SIG-M5 treated with dmso at 0.1 percent for 504 hours (cell line): Measurements from ENCODE around the gene CYP27B1.
"Not testable (repeated sequence)": the region's sequence is repeated elsewhere in the genome, so short reads cannot be mapped to it uniquely, and the experiment has no call there.

ENCODE experiments used
- DNase-seq: peaks from one replicate; lab custom pipeline; 2025; ENCODE audit not compliant: unreplicated experiment; lab: John Stamatoyannopoulos, UW

CYP27B1 gene

GRCh38 chr12:57723630-57723962 is 43.3 kb downstream of the CYP27B1 start:
- no peak for DNase-seq

GRCh38 chr12:57722716-57723629 is 43.9 kb downstream of the CYP27B1 start:
- no peak for DNase-seq

- DNase-seq: not testable (repeated sequence)
Observed at GRCh38 chr12:57721846-57722608, 44.9 kb downstream of the CYP27B1 start.

- no peak for DNase-seq
Observed at GRCh38 chr12:57720606-57721595, 46.0 kb downstream of the CYP27B1 start.

GRCh38 chr12:57719777-57720605 is 46.9 kb downstream of the CYP27B1 start:
- DNase-seq: no peak

- no peak for DNase-seq
Observed at GRCh38 chr12:57718641-57719528, 48.0 kb downstream of the CYP27B1 start.

GRCh38 chr12:57717846-57718640 is 48.8 kb downstream of the CYP27B1 start:
- no peak for DNase-seq

- DNase-seq: no peak
Observed at GRCh38 chr12:57717131-57717530, 49.7 kb downstream of the CYP27B1 start.

- DNase-seq: no peak
Observed at GRCh38 chr12:57716305-57716704, 50.6 kb downstream of the CYP27B1 start.

GRCh38 chr12:57715786-57716185 is 51.1 kb downstream of the CYP27B1 start:
- DNase-seq: no peak

- DNase-seq: not testable (repeated sequence)
Observed at GRCh38 chr12:57715036-57715748, 51.7 kb downstream of the CYP27B1 start.

- DNase-seq: no peak
Observed at GRCh38 chr12:57713209-57713608, 53.7 kb downstream of the CYP27B1 start.

GRCh38 chr12:57712701-57713100 is 54.2 kb downstream of the CYP27B1 start:
- no peak for DNase-seq
